Fibroblast of villous mesenchyme (primary cell): ENCODE data around the gene CALCA. TPM values are rescaled to one million over a fixed set of nuclear protein-coding genes. Genes with fewer than 3 reads are reported as not detected.

ENCODE experiments used
- DNase-seq: peaks from one replicate; pipeline ENCODE4 v3.0.0-alpha.2; 2010; ENCODE audit warnings: low read depth
- H3K4me3 ChIP-seq: 2 replicates; pipeline ENCODE4 v1.5.1; 2011; ENCODE audit warnings: low read depth, mild to moderate bottlenecking, low read length
- CTCF ChIP-seq: IDR thresholded peaks from 2 replicates; pipeline ENCODE4 v1.5.1; 2012; ENCODE audit warnings: low read depth, mild to moderate bottlenecking, low read length; ENCODE audit not compliant: insufficient read depth
- total RNA-seq: library from RNA; depleted of rRNA; stranded (reverse); fragments of >200 nt; gene quantifications from 2 replicates; pipeline ENCODE4 v1.2.3, GENCODE V29; 2012

CALCA gene
- total RNA-seq, 1 donor, result not detected

- TF ChIP-seq CTCF, result peak; percentile 53
- peak; percentile 10 for DNase-seq
These were observed 2.2 kb downstream of the CALCA start for GRCh38 chr11:14969901-14970323.

GRCh38 chr11:14967581-14968243, 4.4 kb downstream of the CALCA start:
- DNase-seq, result no peak

More at GRCh38 chr11:14969901-14970323, 2.2 kb downstream of the CALCA start:
- no peak overlapping the region for H3K4me3 ChIP-seq

GRCh38 chr11:14956111-14956510, 16.0 kb downstream of the CALCA start:
- no peak for TF ChIP-seq CTCF
- no peak for DNase-seq
- H3K4me3 ChIP-seq, result no peak overlapping the region

More at GRCh38 chr11:14967581-14968243, 4.4 kb downstream of the CALCA start:
- TF ChIP-seq CTCF, result no peak
- no peak overlapping the region for H3K4me3 ChIP-seq

GRCh38 chr11:14954581-14954980, 17.6 kb downstream of the CALCA start:
- H3K4me3 ChIP-seq, result no peak overlapping the region
- DNase-seq, result no peak
- TF ChIP-seq CTCF, result no peak

GRCh38 chr11:14953904-14954303, 18.2 kb downstream of the CALCA start:
- no peak for TF ChIP-seq CTCF
- no peak for DNase-seq
- H3K4me3 ChIP-seq, result no peak overlapping the region

- no peak overlapping the region for H3K4me3 ChIP-seq
- no peak for DNase-seq
- no peak for TF ChIP-seq CTCF
These were observed 22.6 kb downstream of the CALCA start for GRCh38 chr11:14949437-14950147.
